IMR-90 (cell line): ENCODE results near the gene CLIC3. TPM values are rescaled to one million over a fixed set of nuclear protein-coding genes. Genes with fewer than 3 reads are reported as not detected.

ENCODE experiments used
- ATAC-seq: fragments of 200-7000 bp; cut with Tn5 transposase; 2 replicates; pipeline ENCODE4 v1.9.1; 2020; ENCODE audit warnings: low read depth, mild to moderate bottlenecking, moderate library complexity
- BruUV-seq: library from RNA; stranded (reverse); fragments of 400-500 nt; replicated peaks from 2 replicates; lab custom pipeline; 2021; lab: Mats Ljungman, UMichigan
- CTCF ChIA-PET: fragments of 300-600 bp; formaldehyde crosslinking; extraction: SDS; loops from one replicate; lab custom pipeline; 2021; ENCODE audit warnings: antibody characterized with exemption; lab: Yijun Ruan, JAX
- POLR2A ChIA-PET: fragments of 300-600 bp; sonication (Branson Sonifier 250); formaldehyde crosslinking; loops from one replicate; lab custom pipeline; 2022; ENCODE audit warnings: antibody characterized with exemption; ENCODE audit not compliant: unreplicated experiment; lab: Charles Lee
- DNase-seq: peaks from one replicate; pipeline ENCODE4 v3.0.0; 2013
- H2AFZ ChIP-seq: replicated peaks from 2 replicates; pipeline ENCODE3; 2013; ENCODE audit warnings: low read length, mild to moderate bottlenecking; ENCODE audit not compliant: poor library complexity
- H2AK5ac ChIP-seq: 2 replicates; pipeline ENCODE4 v1.6.1; 2013; ENCODE audit warnings: low read depth, low read length, inconsistent platforms
- H2AK9ac ChIP-seq: replicated peaks from 2 replicates; pipeline ENCODE3; 2013; ENCODE audit warnings: mild to moderate bottlenecking, low read depth, low read length, moderate library complexity; ENCODE audit not compliant: poor library complexity
- H2BK120ac ChIP-seq: 2 replicates; pipeline ENCODE4 v1.6.1; 2013; ENCODE audit warnings: low read depth, low read length, inconsistent platforms
- H2BK15ac ChIP-seq: 3 replicates; pipeline ENCODE4 v1.6.1; 2013; ENCODE audit warnings: low read depth, low read length, inconsistent platforms
- H2BK20ac ChIP-seq: 2 replicates; pipeline ENCODE4 v1.6.1; 2013; ENCODE audit warnings: low read depth, mild to moderate bottlenecking, inconsistent platforms, low read length, moderate library complexity
- H2BK5ac ChIP-seq: 2 replicates; pipeline ENCODE4 v1.6.1; 2013; ENCODE audit warnings: mild to moderate bottlenecking, low read depth, low read length, inconsistent platforms; ENCODE audit not compliant: poor library complexity, severe bottlenecking
- H3K14ac ChIP-seq: replicated peaks from 2 replicates; pipeline ENCODE4 v1.6.1; 2013; ENCODE audit warnings: low read depth, low read length, inconsistent platforms
- H3K18ac ChIP-seq: 2 replicates; pipeline ENCODE4 v1.6.1; 2013; ENCODE audit warnings: low read depth, low read length, control low read depth
- H3K23ac ChIP-seq: 2 replicates; pipeline ENCODE4 v1.6.1; 2013; ENCODE audit warnings: low read depth, low read length, inconsistent platforms
- H3K27ac ChIP-seq: 2 replicates; pipeline ENCODE4 v1.5.1; 2013; ENCODE audit warnings: mild to moderate bottlenecking, control low read depth, low read length; ENCODE audit not compliant: insufficient read depth
- H3K27me3 ChIP-seq: 2 replicates; pipeline ENCODE4 v1.6.1; 2013; ENCODE audit warnings: low read length; ENCODE audit not compliant: control insufficient read depth, insufficient read depth
- H3K36me3 ChIP-seq: 2 replicates; pipeline ENCODE4 v1.6.1; 2013; ENCODE audit warnings: low read length, mixed read lengths; ENCODE audit not compliant: control insufficient read depth, insufficient read depth
- H3K4ac ChIP-seq: 2 replicates; pipeline ENCODE4 v1.6.1; 2013; ENCODE audit warnings: low read depth, low read length, inconsistent platforms
- H3K4me1 ChIP-seq: 2 replicates; pipeline ENCODE4 v1.6.1; 2013; ENCODE audit warnings: low read length, mixed read lengths; ENCODE audit not compliant: control insufficient read depth, insufficient read depth
- H3K4me2 ChIP-seq: 2 replicates; pipeline ENCODE4 v1.6.1; 2013; ENCODE audit warnings: low read depth, mild to moderate bottlenecking, control low read depth, low read length, moderate library complexity
- H3K4me3 ChIP-seq: 2 replicates; pipeline ENCODE4 v1.5.1; 2013; ENCODE audit warnings: low read depth, mild to moderate bottlenecking, control low read depth, low read length, moderate library complexity; ENCODE audit not compliant: insufficient read depth
- H3K56ac ChIP-seq: 2 replicates; pipeline ENCODE4 v1.6.1; 2013; ENCODE audit warnings: low read length, inconsistent platforms; ENCODE audit not compliant: insufficient read depth; ENCODE audit errors: extremely low read depth
- H3K79me1 ChIP-seq, 2 experiments: 2 replicates each; pipeline ENCODE4 v1.6.1; 2013; ENCODE audit warnings: low read length in 2 of 2, inconsistent platforms in 1 of 2, low read depth in 1 of 2
- H3K9ac ChIP-seq: 2 replicates; pipeline ENCODE4 v1.6.1; 2013; ENCODE audit warnings: low read depth, low read length, control low read depth
- H3K9me1 ChIP-seq: 2 replicates; pipeline ENCODE4 v1.6.1; 2013; ENCODE audit warnings: low read length, inconsistent platforms; ENCODE audit not compliant: insufficient read depth
- H3K9me3 ChIP-seq: 2 replicates; pipeline ENCODE4 v1.6.1; 2013; ENCODE audit warnings: low read length; ENCODE audit not compliant: control insufficient read depth, insufficient read depth
- H4K20me1 ChIP-seq: 2 replicates; pipeline ENCODE4 v1.6.1; 2013; ENCODE audit warnings: low read length, inconsistent platforms; ENCODE audit not compliant: insufficient read depth
- H4K5ac ChIP-seq: 2 replicates; pipeline ENCODE4 v1.6.1; 2013; ENCODE audit warnings: mild to moderate bottlenecking, low read depth, low read length, control low read depth
- H4K8ac ChIP-seq, 2 experiments: 2 replicates each; pipeline ENCODE4 v1.6.1; 2013; ENCODE audit warnings: low read depth in 2 of 2, low read length in 2 of 2, control low read depth in 1 of 2, inconsistent platforms in 1 of 2
- H4K91ac ChIP-seq: 2 replicates; pipeline ENCODE4 v1.6.1; 2013; ENCODE audit warnings: low read depth, low read length, inconsistent platforms; ENCODE audit not compliant: insufficient read depth
- BHLHE40 ChIP-seq: fragments of 150-350 bp; IDR thresholded peaks from 2 replicates; pipeline ENCODE4 v1.6.1; 2016; ENCODE audit warnings: mild to moderate bottlenecking, low read depth, low read length
- CEBPB ChIP-seq: IDR thresholded peaks from 2 replicates; pipeline ENCODE4 v1.6.1; 2012; ENCODE audit warnings: low read depth, low read length, improper control_type of control experiment
- CHD1 ChIP-seq: IDR thresholded peaks from 2 replicates; pipeline ENCODE4 v1.6.1; 2012; ENCODE audit warnings: low read depth, low read length, improper control_type of control experiment
- FOS ChIP-seq: fragments of 150-350 bp; IDR thresholded peaks from 2 replicates; pipeline ENCODE4 v1.6.1; 2016; ENCODE audit warnings: low read depth, low read length
- MAFK ChIP-seq: IDR thresholded peaks from 2 replicates; pipeline ENCODE4 v1.6.1; 2012; ENCODE audit warnings: low read depth, low read length, improper control_type of control experiment
- MAZ ChIP-seq: IDR thresholded peaks from 2 replicates; pipeline ENCODE4 v1.6.1; 2012; ENCODE audit warnings: low read depth, mild to moderate bottlenecking, low read length, improper control_type of control experiment, moderate library complexity, borderline replicate concordance
- MXI1 ChIP-seq: IDR thresholded peaks from 2 replicates; pipeline ENCODE4 v1.6.1; 2012; ENCODE audit warnings: low read depth, mild to moderate bottlenecking, low read length, moderate library complexity, borderline replicate concordance
- NFE2L2 ChIP-seq: fragments of 150-350 bp; IDR thresholded peaks from 2 replicates; pipeline ENCODE4 v1.6.1; 2016; ENCODE audit warnings: low read depth, mild to moderate bottlenecking, low read length
- POLR2A ChIP-seq: IDR thresholded peaks from 2 replicates; pipeline ENCODE4 v1.6.1; 2012; ENCODE audit warnings: mild to moderate bottlenecking, low read depth, low read length
- RAD21 ChIP-seq: IDR thresholded peaks from 2 replicates; pipeline ENCODE4 v1.6.1; 2012; ENCODE audit warnings: low read length, improper control_type of control experiment
- RCOR1 ChIP-seq: IDR thresholded peaks from 2 replicates; pipeline ENCODE4 v1.6.1; 2012; ENCODE audit warnings: mild to moderate bottlenecking, low read length, improper control_type of control experiment; ENCODE audit not compliant: insufficient replicate concordance
- RFX5 ChIP-seq: IDR thresholded peaks from 2 replicates; pipeline ENCODE4 v1.8.0; 2012; ENCODE audit warnings: low read depth, mild to moderate bottlenecking, low read length, moderate library complexity
- SMC3 ChIP-seq: fragments of 150-350 bp; IDR thresholded peaks from 2 replicates; pipeline ENCODE4 v1.6.1; 2016; ENCODE audit warnings: low read depth, mild to moderate bottlenecking, antibody characterized with exemption, low read length, moderate library complexity
- WGBS, 2 experiments: methylation state at CpG; one replicate each; pipeline versions ENCODE4 v1.1.5 to v1.1.7; 2013; ENCODE audit warnings: missing lambda C conversion rate in 2 of 2; ENCODE audit not compliant: insufficient read length in 1 of 2; ENCODE audit errors: extremely low coverage in 2 of 2; 5-methylcytosine and 5-hydroxymethylcytosine counted together
- dilution Hi-C: fragments of 300-500 bp; cut with HindIII; formaldehyde crosslinking; loops from one replicate; pipeline ENCODE4 v1.14.3; 2018; ENCODE audit warnings: low sequenced_read_pairs; ENCODE audit not compliant: unreplicated experiment
- in situ Hi-C: fragments of 300-500 bp; cut with MboI; formaldehyde crosslinking; loops from 3 replicates; pipeline ENCODE4 v1.14.3; 2019; ENCODE audit warnings: low sequenced_read_pairs, inconsistent platforms, mixed read lengths
- intact Hi-C: fragments of 100-400 bp; cut with micrococcal nuclease; formaldehyde crosslinking; loops from 2 replicates; pipeline ENCODE4 v1.10.0; 2022
- polyA plus RNA-seq, 3 experiments: library from polyadenylated mRNA; depleted of rRNA; stranded (reverse); fragments of >200 nt; gene quantifications; 2 replicates each; pipeline ENCODE4 v1.2.3, GENCODE V29; 2012; ENCODE audit warnings: low replicate concordance in 1 of 3
- total RNA-seq: library from RNA; depleted of rRNA; stranded (reverse); fragments of >200 nt; gene quantifications from 2 replicates; pipeline ENCODE4 v1.2.3, GENCODE V29; 2012
- TF ChIP-seq, protein P1 (sequence below): fragments of 150-350 bp; IDR thresholded peaks from 2 replicates; pipeline ENCODE4 v1.6.1; 2016; ENCODE audit warnings: low read depth, mild to moderate bottlenecking, low read length, moderate library complexity, borderline replicate concordance
- TF ChIP-seq, protein P2 (sequence below): fragments of 150-350 bp; IDR thresholded peaks from 2 replicates; pipeline ENCODE4 v1.6.1; 2017; ENCODE audit warnings: mild to moderate bottlenecking, antibody characterized with exemption, low read length, low read depth
- TF ChIP-seq, protein P3 (sequence below): conservative IDR thresholded peaks from 2 replicates; pipeline ENCODE4 v1.5.1; 2012; ENCODE audit warnings: mild to moderate bottlenecking, low read depth, low read length, improper control_type of control experiment

The CLIC3 gene
- total and polyA plus RNA-seq, 2 of the 4 experiments (the other 2 are of a cell fraction), result 0.18 to 1.7 TPM

DNA sequence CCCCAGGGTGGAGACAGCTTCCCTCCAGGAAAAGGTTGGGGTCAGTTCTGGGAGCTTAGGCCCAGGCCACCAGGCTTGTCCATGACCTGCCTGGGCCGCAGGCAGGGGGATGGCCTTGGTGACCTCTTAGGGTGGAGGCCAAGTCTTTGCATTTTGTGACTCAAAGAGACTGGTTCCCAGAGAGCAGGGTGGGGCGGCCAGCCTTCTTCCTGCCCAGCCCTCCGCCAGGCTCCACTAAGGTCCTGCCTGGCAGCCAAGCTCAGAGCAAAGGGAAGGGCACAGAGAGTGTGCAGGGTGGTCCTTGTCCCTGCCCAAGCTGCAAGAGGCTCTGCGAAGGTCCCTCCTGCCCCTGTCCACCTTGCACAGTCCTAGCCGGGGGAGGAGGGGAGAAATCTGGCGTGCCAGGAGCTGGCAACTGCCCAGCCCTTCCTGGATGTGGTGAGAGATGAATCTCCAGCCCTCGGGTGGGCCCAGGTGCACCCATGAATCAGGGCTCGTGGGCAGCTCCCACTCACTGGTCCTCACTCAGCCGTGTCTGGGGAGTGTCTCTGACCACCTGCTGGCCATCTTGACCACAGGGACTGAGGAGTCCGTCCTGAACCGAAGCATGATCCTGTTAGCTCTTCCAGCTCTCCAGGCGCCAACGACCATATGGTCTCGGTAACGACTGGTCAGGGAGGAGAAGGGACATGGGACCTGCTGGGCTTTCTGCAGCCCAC lies 21.4 kb downstream of the CLIC3 start:
- H2AFZ ChIP-seq, result peak overlapping the region; percentile 21
- ATAC-seq (no peak), DNase-seq (no peak)
- TF ChIP-seq SMC3 (no peak), FOS (no peak), RAD21 (no peak), MAFK (no peak), RFX5 (no peak), BHLHE40 (no peak), CEBPB (no peak), CHD1 (no peak), RCOR1 (no peak), NFE2L2 (no peak), MXI1 (no peak), POLR2A (no peak), MAZ (no peak)
- TF ChIP-seq, protein P1, sequence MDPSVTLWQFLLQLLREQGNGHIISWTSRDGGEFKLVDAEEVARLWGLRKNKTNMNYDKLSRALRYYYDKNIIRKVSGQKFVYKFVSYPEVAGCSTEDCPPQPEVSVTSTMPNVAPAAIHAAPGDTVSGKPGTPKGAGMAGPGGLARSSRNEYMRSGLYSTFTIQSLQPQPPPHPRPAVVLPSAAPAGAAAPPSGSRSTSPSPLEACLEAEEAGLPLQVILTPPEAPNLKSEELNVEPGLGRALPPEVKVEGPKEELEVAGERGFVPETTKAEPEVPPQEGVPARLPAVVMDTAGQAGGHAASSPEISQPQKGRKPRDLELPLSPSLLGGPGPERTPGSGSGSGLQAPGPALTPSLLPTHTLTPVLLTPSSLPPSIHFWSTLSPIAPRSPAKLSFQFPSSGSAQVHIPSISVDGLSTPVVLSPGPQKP, result no peak
- TF ChIP-seq, protein P2, sequence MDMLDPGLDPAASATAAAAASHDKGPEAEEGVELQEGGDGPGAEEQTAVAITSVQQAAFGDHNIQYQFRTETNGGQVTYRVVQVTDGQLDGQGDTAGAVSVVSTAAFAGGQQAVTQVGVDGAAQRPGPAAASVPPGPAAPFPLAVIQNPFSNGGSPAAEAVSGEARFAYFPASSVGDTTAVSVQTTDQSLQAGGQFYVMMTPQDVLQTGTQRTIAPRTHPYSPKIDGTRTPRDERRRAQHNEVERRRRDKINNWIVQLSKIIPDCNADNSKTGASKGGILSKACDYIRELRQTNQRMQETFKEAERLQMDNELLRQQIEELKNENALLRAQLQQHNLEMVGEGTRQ, result no peak
- TF ChIP-seq, protein P3, sequence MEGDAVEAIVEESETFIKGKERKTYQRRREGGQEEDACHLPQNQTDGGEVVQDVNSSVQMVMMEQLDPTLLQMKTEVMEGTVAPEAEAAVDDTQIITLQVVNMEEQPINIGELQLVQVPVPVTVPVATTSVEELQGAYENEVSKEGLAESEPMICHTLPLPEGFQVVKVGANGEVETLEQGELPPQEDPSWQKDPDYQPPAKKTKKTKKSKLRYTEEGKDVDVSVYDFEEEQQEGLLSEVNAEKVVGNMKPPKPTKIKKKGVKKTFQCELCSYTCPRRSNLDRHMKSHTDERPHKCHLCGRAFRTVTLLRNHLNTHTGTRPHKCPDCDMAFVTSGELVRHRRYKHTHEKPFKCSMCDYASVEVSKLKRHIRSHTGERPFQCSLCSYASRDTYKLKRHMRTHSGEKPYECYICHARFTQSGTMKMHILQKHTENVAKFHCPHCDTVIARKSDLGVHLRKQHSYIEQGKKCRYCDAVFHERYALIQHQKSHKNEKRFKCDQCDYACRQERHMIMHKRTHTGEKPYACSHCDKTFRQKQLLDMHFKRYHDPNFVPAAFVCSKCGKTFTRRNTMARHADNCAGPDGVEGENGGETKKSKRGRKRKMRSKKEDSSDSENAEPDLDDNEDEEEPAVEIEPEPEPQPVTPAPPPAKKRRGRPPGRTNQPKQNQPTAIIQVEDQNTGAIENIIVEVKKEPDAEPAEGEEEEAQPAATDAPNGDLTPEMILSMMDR, result no peak
- H3K27ac ChIP-seq, result no peak overlapping the region
- H2BK15ac ChIP-seq, result no peak overlapping the region
- no peak overlapping the region for H3K56ac ChIP-seq
- H3K4me1 ChIP-seq, result peaks cover 7% of the 10 kb centered on the region; the same call in 1 of the 2 replicates
- no peak overlapping the region for H2AK5ac ChIP-seq
- H3K4me3 ChIP-seq, result no peak overlapping the region
- H3K27me3 ChIP-seq, result peaks cover 16% of the 10 kb centered on the region; the same call in 1 of the 2 replicates
- in situ Hi-C loops, result no loop called here
- CTCF ChIA-PET, result no interaction called here
- H3K4me2 ChIP-seq, result no peak overlapping the region
- no peak overlapping the region for H3K14ac ChIP-seq
- H4K20me1 ChIP-seq, result no peaks in the 10 kb centered on the region
- no peak overlapping the region for H2BK20ac ChIP-seq
- no peak overlapping the region for H3K9ac ChIP-seq
- H2BK120ac ChIP-seq, result no peak overlapping the region
- WGBS, 2 experiments, result 77% methylated on average over 4 of the region's 15 CpGs; no CpG with 5 or more reads in 1 of the 2 experiments
- H3K36me3 ChIP-seq, result no peaks in the 10 kb centered on the region
- dilution Hi-C loops, result no loop called here
- no peak overlapping the region for H3K23ac ChIP-seq
- no peaks in the 10 kb centered on the region for H3K79me1 ChIP-seq
- H4K5ac ChIP-seq, result no peak overlapping the region
- POLR2A ChIA-PET, result no interaction called here
- no peaks in the 10 kb centered on the region for H3K9me3 ChIP-seq
- no TSS peak for BruUV-seq
- no peak overlapping the region for H2BK5ac ChIP-seq
- H2AK9ac ChIP-seq, result no peak overlapping the region
- intact Hi-C loops, result no loop called here
- H3K4ac ChIP-seq, result no peak overlapping the region
- no peak overlapping the region for H4K91ac ChIP-seq
- no peak overlapping the region for H4K8ac ChIP-seq
- H3K9me1 ChIP-seq, result no peaks in the 10 kb centered on the region
- H3K18ac ChIP-seq, result no peak overlapping the region
